HuH-7.5 (cell line): ENCODE data around the gene EBF4.

Source experiments
- DNase-seq: peaks from one replicate; pipeline ENCODE4 v3.0.0; 2011; ENCODE audit warnings: low spot score

The EBF4 gene

DNA sequence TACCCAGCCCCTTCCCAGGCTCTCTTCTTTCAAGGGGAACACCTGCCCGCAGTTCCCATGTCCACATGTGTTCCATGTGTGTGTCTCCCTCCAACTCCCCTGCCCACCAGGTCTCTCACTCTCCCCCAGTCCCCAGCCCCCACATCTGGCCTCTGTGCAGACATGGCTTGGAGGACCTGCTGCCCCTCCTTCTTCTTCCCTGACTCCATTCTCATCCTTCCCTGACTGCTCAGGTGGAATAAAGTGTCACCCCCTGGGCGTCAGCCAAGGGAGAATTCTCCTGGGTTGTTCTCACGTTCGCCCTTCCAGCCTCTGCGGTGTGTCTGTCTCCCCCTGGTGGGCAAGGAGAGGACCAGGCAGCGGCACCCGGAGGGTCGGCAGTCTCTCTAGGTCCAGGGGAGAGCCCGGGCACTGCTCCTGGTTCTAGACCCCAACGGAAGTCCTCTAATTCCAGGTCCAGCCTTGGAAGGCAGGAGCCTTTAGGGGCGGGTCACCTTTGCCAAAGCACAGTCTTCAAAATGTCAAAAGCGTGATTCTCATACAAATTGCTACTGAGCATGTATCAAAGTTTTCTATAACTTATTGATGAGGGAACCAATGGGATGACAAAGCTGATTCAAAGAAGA is 50.5 kb downstream of the EBF4 start:
- peak; percentile 87 for DNase-seq

DNA sequence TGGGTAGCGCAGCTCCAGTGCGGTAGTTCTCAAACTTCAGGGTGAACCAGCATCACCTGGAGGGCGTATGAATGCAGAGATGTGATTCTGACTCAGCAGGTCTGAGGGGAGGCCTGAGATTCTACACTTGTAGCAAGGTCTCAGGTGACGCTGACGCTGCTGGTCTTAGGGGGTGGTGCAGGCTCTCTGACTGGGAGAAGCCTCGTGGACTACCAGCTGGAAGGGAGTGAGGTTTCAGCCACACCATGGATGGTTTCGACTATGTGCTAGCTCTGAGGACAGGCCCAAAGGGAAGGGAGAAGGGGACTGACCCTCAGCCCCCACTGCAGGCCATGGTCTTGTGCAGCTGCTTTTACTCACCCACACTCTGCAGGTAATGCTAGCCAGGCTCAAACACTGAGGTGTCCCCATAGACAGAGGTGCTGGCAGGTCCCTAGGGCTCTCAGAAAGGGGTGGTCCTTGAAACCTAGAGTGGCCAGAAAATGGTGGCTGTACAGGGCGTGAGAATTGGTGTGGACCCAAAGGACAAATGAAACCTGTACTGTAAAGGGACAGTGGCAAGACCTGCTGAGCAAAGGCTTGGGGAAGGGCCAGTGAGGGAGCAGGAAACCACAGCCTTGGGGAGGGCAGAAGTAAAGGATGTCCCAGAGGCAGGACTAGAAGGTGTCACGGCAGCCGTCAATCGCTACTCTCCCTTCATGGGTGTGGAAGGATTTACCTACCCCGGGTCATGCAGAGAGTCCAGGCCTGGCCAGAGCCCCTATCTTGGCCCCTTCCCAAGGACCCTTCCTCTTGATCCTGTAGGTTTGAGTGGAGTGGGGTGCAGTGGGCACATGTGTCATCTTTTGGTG is 52.7 kb downstream of the EBF4 start:
- DNase-seq, result no peak

DNA sequence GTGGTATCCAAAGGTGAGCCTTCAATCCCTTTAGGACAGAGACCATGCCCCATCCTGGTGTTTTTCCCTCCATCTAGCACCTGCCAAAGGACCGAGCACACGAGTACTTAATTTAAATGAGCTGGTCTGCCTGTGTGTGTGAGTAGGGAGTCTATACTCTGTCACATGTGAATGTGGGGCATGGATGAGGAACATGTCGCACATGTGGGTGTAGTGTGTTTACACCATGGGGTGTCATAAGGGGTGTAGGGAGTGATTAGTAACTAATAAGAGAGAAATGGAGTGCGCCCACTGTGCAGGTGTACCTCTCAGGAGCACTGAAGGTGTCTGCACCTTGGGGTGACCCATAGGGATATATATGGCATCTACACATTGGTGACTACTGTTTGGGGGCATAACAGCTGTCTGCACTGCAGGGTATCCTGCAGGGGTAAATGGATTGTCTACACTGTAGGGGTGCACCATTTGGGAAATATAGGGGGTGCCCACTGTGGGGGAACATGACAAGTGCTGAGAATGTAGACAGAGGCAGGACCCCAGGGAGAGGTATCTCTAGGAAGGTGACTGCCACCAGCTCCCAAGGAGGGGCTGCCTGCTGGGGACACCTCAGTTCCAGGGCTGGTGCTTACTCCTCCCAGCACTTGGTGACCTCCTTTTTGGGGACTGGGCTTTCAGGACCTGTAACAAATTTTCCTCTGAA is 53.5 kb downstream of the EBF4 start:
- DNase-seq, result no peak

DNA sequence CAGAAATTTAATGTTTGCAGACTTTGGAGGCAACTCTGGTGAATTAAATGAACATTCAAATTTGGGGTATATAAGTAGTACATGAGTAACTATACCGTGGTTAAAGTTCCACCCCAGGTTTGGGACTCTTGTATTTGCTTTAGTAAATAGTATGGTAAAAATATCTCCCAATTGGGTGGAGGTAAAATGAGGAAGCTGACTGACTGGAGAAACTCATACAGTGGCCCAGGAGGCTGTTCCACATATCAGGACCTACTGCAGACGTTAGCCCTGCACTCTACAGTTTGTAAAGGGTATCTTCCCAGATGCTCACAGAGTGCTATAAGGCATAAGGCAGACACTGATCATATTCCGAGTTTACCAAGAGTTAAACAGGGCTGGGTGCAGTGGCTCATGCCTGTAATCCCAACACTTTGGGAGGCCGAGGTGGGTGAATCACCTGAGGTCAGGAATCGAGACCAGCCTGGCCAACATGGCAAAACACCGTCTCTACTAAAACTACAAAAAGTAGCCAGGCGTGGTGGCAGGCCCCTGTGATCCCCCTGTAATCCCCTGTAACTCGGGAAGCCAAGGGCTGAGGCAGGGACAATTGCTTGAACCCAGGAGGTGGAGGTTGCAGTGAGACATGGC is 54.2 kb downstream of the EBF4 start:
- DNase-seq, result no peak

DNA sequence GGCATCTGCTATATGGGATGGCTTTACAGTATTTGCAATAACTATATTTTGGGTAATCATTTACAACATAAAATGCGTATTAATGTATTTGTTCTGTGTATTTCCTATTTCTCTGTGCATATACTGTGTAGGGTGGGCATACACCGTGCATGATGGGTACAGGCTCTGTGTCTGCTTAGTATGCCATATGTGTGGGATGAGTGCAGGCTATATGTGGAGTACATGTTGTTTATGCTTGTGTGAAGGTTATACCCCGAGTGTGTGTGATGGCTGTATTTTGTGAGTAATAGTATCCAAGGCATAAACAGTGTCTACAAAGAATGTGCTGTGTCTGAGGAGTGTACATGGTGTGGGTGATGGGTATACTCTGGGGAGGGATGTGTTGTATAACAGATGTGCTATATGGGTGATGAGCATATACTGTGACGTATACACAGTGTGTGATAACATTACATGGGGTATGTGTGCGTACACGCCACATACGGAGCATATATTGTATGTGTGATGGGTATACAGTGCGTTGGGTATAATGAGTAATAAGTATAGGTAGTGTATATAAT is 55.2 kb downstream of the EBF4 start:
- no peak for DNase-seq

DNA sequence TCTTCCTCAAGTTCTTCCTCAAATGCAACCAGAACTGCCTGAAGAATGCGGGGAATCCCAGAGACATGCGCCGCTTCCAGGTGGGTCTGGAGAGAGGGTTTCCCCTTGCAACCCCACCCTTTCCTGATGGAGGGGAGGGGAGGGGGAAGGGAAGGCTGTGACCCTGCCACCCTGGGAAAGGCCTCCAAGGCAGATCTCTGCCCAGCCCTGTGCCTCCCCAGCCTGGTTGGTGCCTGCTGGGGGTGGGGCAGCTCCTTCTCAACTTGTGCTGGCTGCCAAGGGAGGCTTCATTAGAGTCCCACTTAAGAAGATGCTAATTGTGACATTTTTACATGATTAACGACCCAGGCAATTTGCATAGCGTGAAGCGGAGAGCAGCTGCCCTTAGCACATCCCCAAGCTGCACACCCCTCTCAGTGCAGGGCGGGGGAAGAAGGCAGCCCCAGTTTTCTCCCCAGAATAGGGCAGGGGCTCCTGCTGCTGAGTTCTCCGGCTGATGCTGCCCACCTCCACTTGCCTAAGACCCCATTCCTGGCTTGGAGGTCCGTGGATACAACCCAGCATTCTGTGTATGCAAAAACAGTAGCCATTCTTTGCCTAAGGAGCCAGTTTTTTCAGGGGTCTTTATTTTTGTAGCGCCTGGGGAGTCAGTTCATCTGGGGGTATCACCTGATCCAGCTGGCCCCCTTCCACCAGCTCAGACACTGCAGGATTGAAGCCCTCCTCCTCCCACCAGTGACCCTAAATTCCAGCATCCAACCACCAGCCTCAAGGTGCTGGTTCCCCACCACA is 56.2 kb downstream of the EBF4 start:
- DNase-seq, result no peak

DNA sequence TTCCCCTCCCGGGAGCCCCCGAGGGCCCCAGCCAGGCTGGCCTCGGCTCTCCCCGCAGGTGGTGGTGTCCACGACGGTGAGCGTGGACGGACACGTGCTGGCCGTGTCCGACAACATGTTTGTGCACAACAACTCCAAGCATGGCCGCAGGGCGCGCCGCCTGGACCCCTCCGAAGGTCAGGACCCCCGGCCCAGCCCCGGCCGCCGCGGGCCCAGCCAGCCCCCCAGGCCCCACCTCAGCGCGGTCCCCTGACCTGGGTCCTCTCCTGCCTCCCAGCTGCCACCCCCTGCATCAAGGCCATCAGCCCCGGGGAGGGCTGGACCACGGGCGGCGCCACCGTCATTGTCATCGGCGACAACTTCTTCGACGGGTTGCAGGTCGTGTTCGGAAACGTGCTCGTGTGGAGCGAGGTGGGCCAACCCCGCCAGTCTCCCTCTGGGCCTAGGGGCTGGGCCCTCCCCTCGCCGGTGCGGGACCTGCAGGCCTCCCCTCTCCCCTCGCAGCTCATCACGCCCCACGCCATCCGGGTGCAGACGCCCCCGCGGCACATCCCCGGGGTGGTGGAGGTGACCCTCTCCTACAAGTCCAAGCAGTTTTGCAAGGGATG is 56.9 kb downstream of the EBF4 start:
- DNase-seq, result no peak

DNA sequence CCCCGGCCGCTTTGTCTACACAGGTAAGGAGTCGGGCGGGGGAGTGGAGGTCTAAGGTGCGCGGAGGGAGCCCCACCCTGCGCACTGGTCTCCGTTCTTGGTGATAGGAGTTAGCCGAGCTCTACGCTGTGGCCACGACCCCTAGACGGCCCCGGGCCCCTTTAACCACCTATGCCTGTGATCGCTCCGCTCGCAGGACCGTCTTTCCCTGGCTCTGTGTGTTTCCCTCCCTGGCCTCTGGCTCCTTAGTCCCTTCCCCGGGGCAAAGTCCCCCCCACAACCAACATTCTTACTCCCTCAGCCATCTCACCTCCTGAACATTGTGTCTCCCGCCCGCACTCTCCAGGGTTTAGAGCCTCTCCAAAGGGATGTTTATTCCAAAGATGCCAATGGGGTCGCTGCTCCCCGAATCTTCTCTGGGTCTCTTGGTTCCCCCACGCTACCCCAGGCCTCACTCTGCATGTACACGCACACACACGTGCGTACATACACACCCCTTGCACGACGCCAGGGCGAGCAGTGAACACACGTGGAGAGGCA is 57.4 kb downstream of the EBF4 start:
- no peak for DNase-seq

DNA sequence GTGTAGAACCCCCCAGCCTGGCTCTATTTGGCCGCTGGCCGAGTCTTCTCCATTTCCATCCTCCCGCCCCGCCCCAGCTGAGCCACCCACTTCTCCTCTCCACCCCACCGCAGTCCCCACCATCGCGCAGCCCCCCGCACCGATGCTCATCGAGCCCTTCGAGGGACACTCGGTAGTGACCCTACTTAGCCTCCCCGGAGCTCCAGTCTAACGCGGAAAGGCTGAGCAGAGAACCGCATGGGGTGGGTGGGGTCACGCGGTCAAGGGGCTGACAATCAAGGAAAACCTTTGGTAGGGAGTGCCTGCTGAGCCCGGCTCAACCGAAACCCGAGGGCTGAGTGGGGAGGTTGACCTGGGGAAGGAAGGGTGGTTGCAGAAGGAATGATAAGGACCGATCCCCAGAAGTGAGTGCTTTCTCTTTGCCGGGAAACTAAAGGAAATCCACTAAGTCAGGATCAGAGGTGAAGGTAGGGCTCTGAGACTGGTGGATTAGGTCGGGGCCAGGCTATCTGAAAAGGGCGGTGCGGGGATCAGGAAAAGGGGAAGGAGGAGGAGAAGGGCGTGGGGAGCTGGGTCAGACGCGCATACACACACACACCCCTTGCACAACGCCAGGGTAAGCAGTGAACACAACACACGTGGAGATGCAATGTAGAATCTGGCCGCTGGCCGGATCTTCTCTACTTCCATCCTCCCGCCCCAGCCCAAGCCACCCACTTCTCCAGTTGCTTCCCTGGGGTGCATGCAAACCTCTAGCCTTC is 58.1 kb downstream of the EBF4 start:
- peak; percentile 91 for DNase-seq

DNA sequence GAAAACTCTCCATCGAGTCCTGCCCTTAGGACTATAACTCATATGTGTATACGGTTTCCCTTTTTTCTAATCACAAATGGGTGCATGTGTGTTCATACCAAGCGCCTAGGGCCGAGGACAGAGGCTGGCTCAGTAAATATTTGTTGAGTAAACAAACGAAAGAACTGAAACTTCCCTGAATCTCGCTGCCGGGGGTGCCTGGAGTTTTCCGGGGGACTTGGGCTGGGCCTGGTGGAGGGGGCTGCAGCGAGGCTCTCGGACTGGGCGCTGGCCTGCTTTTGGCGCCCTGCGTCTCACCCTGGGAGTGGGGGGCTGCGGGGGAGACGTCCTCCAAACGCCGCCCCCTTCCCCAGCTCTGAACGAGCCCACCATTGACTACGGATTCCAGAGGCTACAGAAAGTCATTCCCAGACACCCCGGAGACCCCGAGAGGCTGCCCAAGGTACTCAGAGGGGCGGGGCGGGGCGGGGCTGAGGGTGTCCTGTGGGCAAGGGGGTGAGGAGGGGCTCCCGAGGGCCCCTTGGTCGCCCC is 58.8 kb downstream of the EBF4 start:
- peak; percentile 80 for DNase-seq

DNA sequence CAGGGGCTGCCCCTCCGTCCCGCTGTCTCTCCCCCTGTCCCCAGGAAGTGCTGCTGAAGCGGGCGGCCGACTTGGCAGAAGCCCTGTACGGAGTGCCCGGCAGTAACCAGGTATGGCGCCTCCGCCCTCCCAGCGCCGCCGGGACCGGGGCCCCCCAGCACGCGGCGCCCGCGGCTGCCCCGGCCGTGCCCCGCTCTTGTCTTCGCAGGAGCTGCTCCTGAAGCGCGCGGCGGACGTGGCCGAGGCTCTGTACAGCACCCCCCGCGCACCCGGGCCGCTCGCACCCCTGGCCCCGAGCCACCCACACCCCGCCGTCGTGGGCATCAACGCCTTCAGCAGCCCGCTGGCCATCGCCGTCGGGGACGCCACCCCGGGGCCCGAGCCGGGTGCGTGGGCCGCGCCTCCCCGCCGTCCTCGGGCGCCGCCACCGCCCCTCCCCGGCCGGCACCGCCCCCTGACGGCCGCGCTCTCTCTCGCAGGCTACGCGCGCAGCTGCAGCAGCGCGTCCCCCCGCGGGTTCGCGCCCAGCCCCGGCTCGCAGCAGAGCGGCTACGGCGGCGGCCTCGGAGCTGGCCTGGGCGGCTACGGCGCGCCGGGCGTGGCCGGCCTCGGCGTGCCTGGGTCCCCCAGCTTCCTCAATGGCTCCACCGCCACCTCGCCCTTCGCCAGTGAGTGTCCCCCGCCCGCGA is 59.4 kb downstream of the EBF4 start:
- peak; percentile 88 for DNase-seq

DNA sequence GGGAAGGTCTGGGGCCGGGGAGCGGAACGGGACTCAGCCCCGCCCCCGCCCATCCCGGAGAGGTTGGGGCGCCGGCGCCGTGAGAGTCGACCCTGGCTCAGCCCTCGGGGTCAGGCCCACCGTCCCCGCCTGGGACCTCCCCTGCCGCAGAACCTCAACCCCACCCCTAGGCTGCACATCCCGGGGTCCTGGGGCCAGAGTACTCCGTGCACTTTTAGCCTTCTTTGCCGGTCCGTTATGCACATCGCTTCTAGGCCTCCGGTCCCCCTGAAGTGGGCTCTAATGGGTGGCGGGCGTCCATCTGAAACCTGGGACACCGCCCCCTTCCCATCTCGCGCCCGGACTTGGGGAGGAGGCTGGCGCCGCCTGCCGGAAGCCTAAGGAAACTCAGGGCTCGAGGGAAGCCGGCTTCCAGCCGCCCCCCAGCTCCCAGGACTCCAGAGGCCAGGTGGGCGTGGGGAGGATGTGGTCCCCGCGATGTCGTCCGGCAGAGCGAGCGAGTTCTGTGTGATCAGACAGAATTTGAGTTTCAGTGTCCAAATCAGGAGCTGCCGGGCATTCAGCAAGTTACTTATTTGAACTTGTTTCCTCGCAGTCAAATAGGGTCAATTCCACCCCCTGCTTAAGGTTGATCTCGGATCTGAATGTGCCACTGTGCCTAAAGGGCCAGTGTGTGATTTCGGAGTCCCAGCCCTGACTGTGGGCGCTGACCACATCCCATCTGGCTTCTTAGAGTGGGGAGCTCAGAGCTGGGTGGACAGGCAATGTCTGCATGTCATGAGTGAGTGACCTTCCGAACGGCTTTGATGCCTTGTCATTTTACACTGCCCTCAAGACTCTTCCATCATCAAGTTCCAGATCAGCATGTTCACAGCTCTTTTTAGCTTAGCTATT is 60.2 kb downstream of the EBF4 start:
- peak; percentile 94 for DNase-seq

DNA sequence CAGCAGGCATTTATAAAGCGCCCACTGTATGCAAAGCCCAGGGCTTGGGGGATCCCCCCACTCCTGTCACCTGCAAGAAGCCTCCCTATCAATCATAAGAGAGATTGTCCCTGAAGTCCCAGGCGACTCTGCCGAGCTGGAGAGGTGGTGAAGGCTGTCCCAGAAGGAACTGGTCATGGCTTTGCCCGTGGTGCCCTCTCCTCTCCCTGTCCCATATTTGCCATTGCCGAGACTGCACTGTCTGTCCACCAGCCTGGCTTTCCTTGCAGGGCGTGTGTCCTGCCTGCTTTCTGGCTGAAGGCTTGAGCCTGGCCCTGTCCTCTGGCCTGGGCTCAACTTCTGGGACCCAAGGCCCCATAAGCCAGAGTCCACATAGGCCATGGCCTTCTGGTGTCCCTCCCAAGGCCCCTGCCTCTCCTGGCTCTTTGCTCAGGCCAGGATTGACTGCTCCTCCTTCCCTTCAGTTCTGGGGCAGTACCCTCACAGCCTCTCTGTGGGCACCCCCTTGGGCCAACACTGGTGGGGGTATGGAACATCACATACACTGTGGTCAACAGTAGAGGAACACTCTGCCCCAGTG is 61.0 kb downstream of the EBF4 start:
- no peak for DNase-seq

DNA sequence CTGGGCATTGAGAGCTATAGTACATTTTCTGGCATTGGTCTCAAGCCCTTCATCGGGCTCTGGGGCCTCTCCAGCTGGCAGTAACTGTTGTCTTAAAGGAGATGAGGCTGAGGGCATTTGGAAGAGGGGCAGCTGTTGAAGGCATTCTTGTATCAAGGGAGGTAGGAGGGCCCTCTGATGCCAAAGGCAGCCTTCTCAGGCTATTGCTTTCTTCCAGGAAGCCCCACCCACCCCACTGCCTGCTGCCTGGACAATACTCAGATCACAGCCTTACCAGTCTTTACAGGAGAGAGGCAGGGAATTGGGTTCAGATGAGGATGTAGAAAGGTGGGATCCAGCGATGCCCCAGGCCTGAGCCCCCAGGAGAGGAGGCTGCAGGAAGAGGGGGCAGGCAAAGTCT is 61.8 kb downstream of the EBF4 start:
- no peak for DNase-seq

DNA sequence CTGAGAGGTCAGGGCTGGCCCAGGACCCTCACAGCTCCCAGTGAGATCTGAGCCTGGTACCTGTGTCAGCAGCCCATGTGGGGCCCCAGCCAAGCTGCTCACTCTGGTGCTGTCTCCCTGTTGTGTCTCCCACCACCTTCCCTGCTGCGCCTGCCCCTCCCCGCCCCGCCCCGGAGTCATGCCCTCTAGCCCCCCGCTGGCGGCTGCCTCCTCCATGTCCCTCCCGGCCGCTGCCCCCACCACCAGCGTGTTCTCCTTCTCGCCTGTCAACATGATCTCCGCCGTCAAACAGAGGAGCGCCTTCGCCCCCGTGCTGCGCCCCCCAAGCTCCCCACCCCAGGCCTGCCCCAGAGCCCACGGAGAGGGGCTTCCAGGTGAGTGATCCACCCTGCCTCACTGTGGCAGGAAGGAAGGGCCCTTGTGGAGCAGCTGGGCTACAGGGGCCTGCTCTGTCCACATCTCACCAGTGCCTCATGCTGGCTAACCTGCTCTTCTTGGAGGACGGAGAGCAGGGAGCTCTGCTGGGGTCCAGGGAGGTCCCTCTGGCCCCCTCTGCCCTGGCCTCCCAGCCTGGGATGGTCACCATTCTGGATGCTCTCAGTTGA is 63.0 kb downstream of the EBF4 start:
- DNase-seq, result no peak

DNA sequence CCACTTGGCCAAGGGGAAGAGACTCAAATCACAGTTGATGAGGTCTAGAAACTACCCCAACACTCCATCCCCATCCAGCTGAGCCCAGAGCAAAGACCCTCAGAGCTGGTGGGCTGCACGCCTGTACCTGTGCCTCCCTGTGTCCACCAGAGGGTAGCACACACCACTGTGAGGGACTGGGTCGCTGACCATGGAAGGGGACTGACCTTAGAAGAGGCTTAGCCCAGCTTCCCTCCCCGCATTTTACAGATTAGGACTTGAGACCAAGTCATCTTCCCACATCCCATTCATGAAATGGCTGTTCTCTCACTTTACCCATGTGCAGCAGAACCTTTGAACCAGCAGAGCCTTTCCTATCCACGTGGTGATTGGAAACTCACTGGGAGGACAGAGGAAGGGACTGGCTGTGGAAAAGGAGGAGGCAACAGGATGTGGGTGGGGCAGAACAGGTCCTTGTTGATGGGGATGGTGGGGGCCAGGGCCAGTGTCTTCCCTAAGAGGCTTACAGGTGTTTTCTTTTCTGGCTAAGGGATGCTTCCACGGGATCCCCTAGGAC is 63.6 kb downstream of the EBF4 start:
- DNase-seq, result peak; percentile 83

DNA sequence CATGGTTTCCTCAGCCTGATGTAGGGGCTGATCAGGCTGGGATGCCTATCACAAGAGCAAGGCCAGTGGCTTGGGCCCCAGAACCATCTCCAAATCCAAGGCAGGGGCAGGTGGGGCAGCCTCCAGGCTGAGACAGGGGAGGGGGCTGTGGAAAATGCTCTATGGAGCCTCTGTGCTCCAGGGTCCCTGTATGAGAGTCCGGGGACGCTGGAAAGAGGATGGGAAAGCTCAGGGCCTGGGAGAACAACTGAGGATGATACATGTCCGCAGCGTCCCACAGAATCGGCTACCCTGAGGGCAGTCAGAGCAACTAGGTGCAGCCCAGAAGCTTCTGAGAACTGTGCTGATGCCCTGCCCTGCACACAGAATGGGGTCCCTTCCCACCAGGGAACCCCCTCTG is 64.4 kb downstream of the EBF4 start:
- DNase-seq, result no peak
